Nucleus accumbens (tissue), 56 donors: ENCODE data around the gene WIPF2.

Source experiments
- DNase-seq, 56 donors: peaks; one replicate each; lab custom pipeline; 2025; lab: John Stamatoyannopoulos, UW

The WIPF2 gene

GRCh38 chr17:40312131-40312731 is 93.1 kb downstream of the WIPF2 start:
- DNase-seq = peak in 18 of 56 donors; percentile 23 to 76 (median 52)

- DNase-seq = no peak
These were observed 94.0 kb downstream of the WIPF2 start for GRCh38 chr17:40312893-40313667.

- DNase-seq = no peak
These were observed 94.8 kb downstream of the WIPF2 start for GRCh38 chr17:40313668-40314583.

GRCh38 chr17:40314584-40314956 is 95.5 kb downstream of the WIPF2 start:
- DNase-seq = peak in 34 of 56 donors; percentile 19 to 82 (median 49)

- DNase-seq = no peak
These were observed 96.1 kb downstream of the WIPF2 start for GRCh38 chr17:40315206-40315605.

GRCh38 chr17:40315678-40316570 is 96.8 kb downstream of the WIPF2 start:
- DNase-seq = no peak

GRCh38 chr17:40316571-40317344 is 97.7 kb downstream of the WIPF2 start:
- no peak for DNase-seq

GRCh38 chr17:40317345-40317873 is 98.3 kb downstream of the WIPF2 start:
- DNase-seq = no peak

- peak in 54 of 56 donors; percentile 18 to 94 (median 84) for DNase-seq
These were observed 99.1 kb downstream of the WIPF2 start for GRCh38 chr17:40317880-40318829.

GRCh38 chr17:40318830-40319391 is 99.8 kb downstream of the WIPF2 start:
- no peak for DNase-seq

GRCh38 chr17:40319651-40320540 is 100.8 kb downstream of the WIPF2 start:
- no peak for DNase-seq

GRCh38 chr17:40320756-40321523 is 101.8 kb downstream of the WIPF2 start:
- DNase-seq = peak in 5 of 56 donors; percentile 28 to 57 (median 44)

GRCh38 chr17:40321524-40321929 is 102.4 kb downstream of the WIPF2 start:
- DNase-seq = no peak

- DNase-seq = no peak
These were observed 102.9 kb downstream of the WIPF2 start for GRCh38 chr17:40321961-40322357.
